ENCODE results near the gene TSPEAR. TPM values are rescaled to one million over a fixed set of nuclear protein-coding genes. Genes with fewer than 3 reads are reported as not detected.

The TSPEAR gene
- total RNA-seq, 4 donors from 2014 or later, result 0.19 TPM; not detected in 3

GRCh38 chr21:44520326-44521300 lies 190.8 kb downstream of the TSPEAR start:
- no peak for ATAC-seq (ENCODE audit: low FRiP score)
- TF ChIP-seq CTCF (IDR thresholded peaks at IDR 0.05), result no peak
- DNase-seq (ENCODE audit: low spot score), result no peak

- no peak for TF ChIP-seq CTCF (IDR thresholded peaks at IDR 0.05)
- ATAC-seq (ENCODE audit: low FRiP score) (no peak), DNase-seq (ENCODE audit: low spot score) (no peak)
Measured at GRCh38 chr21:44519346-44520325, 191.7 kb downstream of the TSPEAR start.

- ATAC-seq (ENCODE audit: low FRiP score), result no peak
- no peak for TF ChIP-seq CTCF (IDR thresholded peaks at IDR 0.05)
- no peak for DNase-seq (ENCODE audit: low spot score)
Measured at GRCh38 chr21:44518686-44519085, 192.7 kb downstream of the TSPEAR start.

GRCh38 chr21:44517175-44517899 lies 194.0 kb downstream of the TSPEAR start:
- no peak for DNase-seq (ENCODE audit: low spot score)

GRCh38 chr21:44516828-44517174 lies 194.6 kb downstream of the TSPEAR start:
- DNase-seq (ENCODE audit: low spot score) (no peak), ATAC-seq (ENCODE audit: low FRiP score) (no peak)
- TF ChIP-seq CTCF (IDR thresholded peaks at IDR 0.05), result no peak

More at GRCh38 chr21:44517175-44517899, 194.0 kb downstream of the TSPEAR start:
- no peak for ATAC-seq (ENCODE audit: low FRiP score)
- TF ChIP-seq CTCF (IDR thresholded peaks at IDR 0.05), result no peak

GRCh38 chr21:44516342-44516741 lies 195.0 kb downstream of the TSPEAR start:
- TF ChIP-seq CTCF (IDR thresholded peaks at IDR 0.05), result no peak
- no peak for ATAC-seq (ENCODE audit: low FRiP score)

More at GRCh38 chr21:44516342-44516741, 195.0 kb downstream of the TSPEAR start:
- no peak for DNase-seq (ENCODE audit: low spot score)
